ENCODE measurements around the gene TMPRSS6. TPM values are rescaled to one million over a fixed set of nuclear protein-coding genes. Genes with fewer than 3 reads are reported as not detected.

Gene TMPRSS6
- total RNA-seq, 2 donors from 2014 or later = 0.33 to 0.52 TPM

DNA sequence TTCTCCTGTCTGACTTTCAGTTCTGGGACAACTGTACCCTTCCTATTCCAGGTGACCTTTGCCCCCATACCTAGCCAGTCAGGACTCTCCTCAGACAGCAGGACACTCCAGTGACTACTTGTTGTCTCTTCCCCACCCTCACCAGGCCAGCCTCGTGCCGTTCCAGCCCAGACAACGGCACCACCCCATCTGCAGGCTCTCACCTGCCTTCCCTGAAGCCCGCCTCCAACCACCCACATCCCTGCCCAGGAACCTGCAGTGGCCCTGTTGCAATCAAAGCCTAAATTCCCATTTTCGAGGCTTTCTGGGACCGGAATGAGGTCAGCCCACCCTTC, 36.5 kb upstream of the TMPRSS6 start:
- Histone ChIP-seq H3K27ac (no peak overlapping the region), H3K36me3 (replicated peaks in 1 of 2; ENCODE audit: insufficient read depth in 1 of 2, low read depth in 2 of 2) (no peaks in the 10 kb centered on the region), H3K27me3 (no peaks in the 10 kb centered on the region), H3K4me3 (no peak overlapping the region), H3K9me3 (no peaks in the 10 kb centered on the region), H3K4me1 (peaks cover 11% of the 10 kb centered on the region)
- no peak for TF ChIP-seq POLR2A (IDR thresholded peaks at IDR 0.05)
- TF ChIP-seq, protein P1, sequence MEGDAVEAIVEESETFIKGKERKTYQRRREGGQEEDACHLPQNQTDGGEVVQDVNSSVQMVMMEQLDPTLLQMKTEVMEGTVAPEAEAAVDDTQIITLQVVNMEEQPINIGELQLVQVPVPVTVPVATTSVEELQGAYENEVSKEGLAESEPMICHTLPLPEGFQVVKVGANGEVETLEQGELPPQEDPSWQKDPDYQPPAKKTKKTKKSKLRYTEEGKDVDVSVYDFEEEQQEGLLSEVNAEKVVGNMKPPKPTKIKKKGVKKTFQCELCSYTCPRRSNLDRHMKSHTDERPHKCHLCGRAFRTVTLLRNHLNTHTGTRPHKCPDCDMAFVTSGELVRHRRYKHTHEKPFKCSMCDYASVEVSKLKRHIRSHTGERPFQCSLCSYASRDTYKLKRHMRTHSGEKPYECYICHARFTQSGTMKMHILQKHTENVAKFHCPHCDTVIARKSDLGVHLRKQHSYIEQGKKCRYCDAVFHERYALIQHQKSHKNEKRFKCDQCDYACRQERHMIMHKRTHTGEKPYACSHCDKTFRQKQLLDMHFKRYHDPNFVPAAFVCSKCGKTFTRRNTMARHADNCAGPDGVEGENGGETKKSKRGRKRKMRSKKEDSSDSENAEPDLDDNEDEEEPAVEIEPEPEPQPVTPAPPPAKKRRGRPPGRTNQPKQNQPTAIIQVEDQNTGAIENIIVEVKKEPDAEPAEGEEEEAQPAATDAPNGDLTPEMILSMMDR (IDR thresholded peaks at IDR 0.05) = no peak
- intact Hi-C loops (cut with DNase I) = no loop called here
- 60 to 64% methylated on average over 4 to 6 of the region's 6 CpGs for WGBS, 2 donors
- no peak for DNase-seq
- no peak for ATAC-seq

DNA sequence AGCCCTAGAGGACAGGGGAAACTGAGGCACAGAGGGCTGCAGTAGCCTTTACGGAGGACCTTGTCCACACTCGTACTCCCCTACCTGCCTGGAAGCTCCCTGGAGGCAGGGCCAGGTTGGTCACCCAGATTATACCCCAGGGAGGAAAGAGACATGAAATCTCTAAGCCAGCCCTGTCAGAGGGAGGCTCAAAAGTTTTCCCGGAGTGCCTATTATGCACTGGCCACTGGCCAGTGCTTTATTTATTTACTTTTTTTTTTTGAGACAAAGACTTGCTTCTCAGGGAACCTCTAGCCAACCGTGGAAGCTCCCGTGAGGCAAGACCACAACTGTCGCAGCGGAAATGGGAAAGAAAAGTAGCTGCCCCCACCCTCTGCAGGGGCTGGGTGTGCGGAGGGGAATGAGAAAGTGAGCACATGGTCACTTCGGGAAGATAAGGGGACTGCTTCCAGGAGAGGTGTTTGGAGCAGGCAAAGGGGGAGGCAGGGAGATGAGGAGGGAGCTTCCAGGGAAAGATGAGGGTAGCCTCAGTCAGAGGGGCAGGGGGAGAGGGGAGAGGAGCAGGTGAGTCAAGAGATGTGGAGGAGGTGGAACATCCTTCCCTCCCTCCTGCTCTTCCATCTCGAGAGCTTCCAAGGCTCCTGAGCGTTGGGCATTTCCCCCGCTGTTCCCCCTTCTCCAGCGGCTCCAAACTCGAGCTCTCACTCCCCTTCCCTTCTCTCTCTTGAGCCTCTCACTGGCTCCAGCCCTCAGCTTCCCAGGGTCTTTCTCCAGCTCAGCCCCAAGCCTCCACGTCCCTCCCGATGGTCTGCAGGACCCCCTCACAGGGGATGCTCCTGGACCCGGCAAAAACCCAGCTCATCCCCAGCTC, 35.9 kb upstream of the TMPRSS6 start:
- H3K27ac ChIP-seq = no peak overlapping the region
- H3K4me3 ChIP-seq = no peak overlapping the region
- no peaks in the 10 kb centered on the region for H3K27me3 ChIP-seq
- peaks cover 11% of the 10 kb centered on the region for H3K4me1 ChIP-seq
- 17 to 31% methylated on average over 16 to 17 of the region's 17 CpGs for WGBS, 2 donors
- intact Hi-C loops (cut with DNase I) = no loop called here
- H3K9me3 ChIP-seq = no peaks in the 10 kb centered on the region
- H3K36me3 ChIP-seq (replicated peaks in 1 of 2; ENCODE audit: insufficient read depth in 1 of 2, low read depth in 2 of 2) = no peaks in the 10 kb centered on the region
- ATAC-seq = no peak
- TF ChIP-seq, protein P1 (IDR thresholded peaks at IDR 0.05) = no peak
- TF ChIP-seq POLR2A (IDR thresholded peaks at IDR 0.05) = no peak
- DNase-seq = peak in 1 of 4 donors; percentile 20

DNA sequence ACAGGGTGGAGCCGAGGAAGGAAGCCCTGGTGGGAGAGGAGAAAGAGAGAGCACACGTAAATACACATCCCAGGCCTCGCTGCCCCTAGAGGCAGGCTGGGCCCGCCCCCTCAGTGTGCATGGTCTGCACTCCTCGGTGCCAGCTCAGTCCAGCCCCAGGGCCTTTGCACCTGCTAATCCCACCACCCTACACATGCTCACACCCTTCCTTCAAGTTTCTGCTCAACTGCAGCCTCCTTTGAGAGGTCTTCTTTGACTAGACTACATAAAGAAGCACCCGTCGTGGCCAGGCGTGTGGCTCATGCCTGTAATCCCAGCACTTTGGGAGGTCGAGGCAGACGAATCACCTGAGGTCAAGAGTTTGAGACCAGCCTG, 34.7 kb upstream of the TMPRSS6 start:
- Histone ChIP-seq H3K9me3 (no peaks in the 10 kb centered on the region), H3K27me3 (no peaks in the 10 kb centered on the region), H3K4me3 (no peak overlapping the region), H3K36me3 (replicated peaks in 1 of 2; ENCODE audit: insufficient read depth in 1 of 2, low read depth in 2 of 2) (no peaks in the 10 kb centered on the region), H3K27ac (no peak overlapping the region), H3K4me1 (peaks cover 11% of the 10 kb centered on the region)
- no peak for DNase-seq
- no peak for ATAC-seq
- no peak for TF ChIP-seq POLR2A (IDR thresholded peaks at IDR 0.05)
- TF ChIP-seq, protein P1 (IDR thresholded peaks at IDR 0.05) = no peak
- WGBS, 2 donors = 86 to 92% methylated on average over 8 to 10 of the region's 10 CpGs
- intact Hi-C loops (cut with DNase I) = no loop called here

DNA sequence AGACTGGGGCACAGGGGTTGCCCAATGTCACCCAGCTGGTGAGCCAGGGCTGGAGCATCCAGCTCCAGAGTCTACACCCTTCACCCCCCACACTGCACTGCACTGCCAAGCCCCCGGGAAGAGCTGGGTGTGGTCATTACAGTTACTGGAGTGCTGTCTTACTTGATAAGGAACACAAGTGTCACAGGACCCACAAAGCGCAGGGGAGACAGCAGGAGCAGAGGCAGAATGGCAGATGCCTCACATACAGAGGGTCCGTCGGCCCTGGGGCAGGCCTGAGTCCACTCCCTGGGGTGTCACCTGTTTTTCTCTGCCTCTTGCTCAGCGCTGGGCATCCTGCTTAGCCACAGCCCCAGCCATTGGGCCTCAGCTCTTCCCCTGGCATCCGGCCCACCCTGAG, 32.5 kb upstream of the TMPRSS6 start:
- DNase-seq (no peak), ATAC-seq (peak; percentile 24)
- TF ChIP-seq, protein P1 (IDR thresholded peaks at IDR 0.05) = no peak
- TF ChIP-seq POLR2A (IDR thresholded peaks at IDR 0.05) = no peak
- H3K4me3 ChIP-seq = no peak overlapping the region
- intact Hi-C loops (cut with DNase I) = no loop called here
- peaks cover 11% of the 10 kb centered on the region for H3K4me1 ChIP-seq
- H3K27ac ChIP-seq = no peak overlapping the region
- H3K27me3 ChIP-seq = no peaks in the 10 kb centered on the region
- H3K9me3 ChIP-seq = no peaks in the 10 kb centered on the region
- no peaks in the 10 kb centered on the region for H3K36me3 ChIP-seq (replicated peaks in 1 of 2; ENCODE audit: insufficient read depth in 1 of 2, low read depth in 2 of 2)
- WGBS, 2 donors = 46 to 84% methylated on average over 5 to 6 of the region's 6 CpGs

DNA sequence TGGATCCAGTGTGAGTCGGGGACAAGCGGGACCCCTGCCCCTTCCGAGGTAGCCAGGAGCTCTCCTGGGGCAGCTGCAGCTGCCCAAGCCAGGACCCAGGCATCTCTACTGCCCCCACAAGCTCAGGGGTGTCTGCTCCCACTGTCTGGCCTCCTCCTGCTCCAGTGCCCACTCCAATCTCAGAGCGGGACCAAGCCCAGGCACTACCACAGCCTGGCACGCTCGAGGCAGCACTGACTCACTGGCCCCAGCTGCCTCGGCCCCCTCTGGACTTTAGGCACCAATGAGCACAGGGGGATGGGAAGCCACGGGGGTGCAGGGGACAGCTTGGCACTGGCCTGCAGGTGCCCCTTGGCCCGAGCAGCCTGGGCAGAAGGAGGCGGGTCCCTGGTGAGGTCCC, 32.0 kb upstream of the TMPRSS6 start:
- no peak for TF ChIP-seq POLR2A (IDR thresholded peaks at IDR 0.05)
- TF ChIP-seq, protein P1 (IDR thresholded peaks at IDR 0.05) = no peak
- peaks cover 11% of the 10 kb centered on the region for H3K4me1 ChIP-seq
- H3K4me3 ChIP-seq = no peak overlapping the region
- no peaks in the 10 kb centered on the region for H3K36me3 ChIP-seq (replicated peaks in 1 of 2; ENCODE audit: insufficient read depth in 1 of 2, low read depth in 2 of 2)
- WGBS, 2 donors = 76% methylated on average over 10 of the region's 10 CpGs; no CpG with 5 or more reads in 1 of the 2 donors
- no peaks in the 10 kb centered on the region for H3K27me3 ChIP-seq
- no peaks in the 10 kb centered on the region for H3K9me3 ChIP-seq
- intact Hi-C loops (cut with DNase I) = no loop called here
- DNase-seq (no peak), ATAC-seq (no peak)
- no peak overlapping the region for H3K27ac ChIP-seq
